GM23338 (cell line): ENCODE results near the gene PTS. TPM values are rescaled to one million over a fixed set of nuclear protein-coding genes. Genes with fewer than 3 reads are reported as not detected.

Experiments
- ATAC-seq: fragments of 200-7000 bp; cut with Tn5 transposase; 3 replicates; pipeline ENCODE4 v1.9.1; 2020
- DNase-seq: peaks from one replicate; pipeline ENCODE4 v3.0.0-alpha.2; 2015; ENCODE audit warnings: low spot score
- H2AFZ ChIP-seq: fragments of 200-600 bp; sonication (generic); 2 replicates; pipeline ENCODE4 v1.8.0; 2016; ENCODE audit warnings: antibody characterized with exemption, mild to moderate bottlenecking, moderate library complexity
- H3F3A ChIP-seq: fragments of 200-600 bp; sonication (generic); replicated peaks from 2 replicates; pipeline ENCODE4 v1.8.0; 2017; ENCODE audit warnings: antibody characterized with exemption, mixed run types, low read depth
- H3K27ac ChIP-seq: fragments of 200-600 bp; sonication (generic); 2 replicates; pipeline ENCODE4 v1.6.1; 2016; ENCODE audit warnings: low read depth
- H3K27me3 ChIP-seq: fragments of 200-600 bp; sonication (generic); 2 replicates; pipeline ENCODE4 v1.8.0; 2016; ENCODE audit warnings: mild to moderate bottlenecking, mixed run types, moderate library complexity; ENCODE audit not compliant: insufficient read depth
- H3K36me3 ChIP-seq: fragments of 200-600 bp; sonication (generic); 2 replicates; pipeline ENCODE4 v1.8.0; 2016; ENCODE audit warnings: mild to moderate bottlenecking; ENCODE audit not compliant: insufficient read depth
- H3K4me1 ChIP-seq: fragments of 200-600 bp; sonication (generic); 2 replicates; pipeline ENCODE4 v1.8.0; 2016; ENCODE audit warnings: mild to moderate bottlenecking, moderate library complexity; ENCODE audit not compliant: insufficient read depth
- H3K4me2 ChIP-seq: fragments of 200-600 bp; sonication (generic); 2 replicates; pipeline ENCODE4 v1.7.1; 2017; ENCODE audit warnings: mixed run types
- H3K4me3 ChIP-seq: fragments of 200-600 bp; sonication (generic); 2 replicates; pipeline ENCODE4 v1.6.1; 2016; ENCODE audit warnings: mixed run types
- H3K79me2 ChIP-seq: fragments of 200-600 bp; sonication (generic); replicated peaks from 2 replicates; pipeline ENCODE4 v1.8.0; 2017; ENCODE audit warnings: mild to moderate bottlenecking; ENCODE audit not compliant: insufficient read depth
- H3K9me2 ChIP-seq: fragments of 200-600 bp; sonication (generic); 2 replicates; pipeline ENCODE4 v1.8.0; 2017; ENCODE audit not compliant: insufficient read depth
- H4K20me1 ChIP-seq: fragments of 200-600 bp; sonication (generic); replicated peaks from 2 replicates; pipeline ENCODE4 v1.8.0; 2017; ENCODE audit warnings: mild to moderate bottlenecking; ENCODE audit not compliant: insufficient read depth
- H3K27ac Mint-ChIP-seq: 2 replicates; pipeline ENCODE4 v1.8.0; 2020; ENCODE audit warnings: inconsistent platforms, mild to moderate bottlenecking, moderate library complexity, mixed read lengths
- H3K27me3 Mint-ChIP-seq: 3 replicates; pipeline ENCODE4 v1.8.0; 2022; ENCODE audit warnings: low read depth, mild to moderate bottlenecking, moderate library complexity, mixed read lengths, inconsistent platforms; ENCODE audit not compliant: insufficient read depth, poor library complexity
- H3K36me3 Mint-ChIP-seq: 3 replicates; pipeline ENCODE4 v1.8.0; 2021; ENCODE audit warnings: low read depth, mild to moderate bottlenecking, inconsistent platforms, moderate library complexity, mixed read lengths
- H3K4me1 Mint-ChIP-seq: 3 replicates; pipeline ENCODE4 v1.8.0; 2020; ENCODE audit warnings: mild to moderate bottlenecking, inconsistent platforms, mixed read lengths
- H3K4me3 Mint-ChIP-seq: 3 replicates; pipeline ENCODE4 v1.8.0; 2021; ENCODE audit warnings: moderate library complexity, mild to moderate bottlenecking, inconsistent platforms, mixed read lengths
- H3K9me3 Mint-ChIP-seq: 3 replicates; pipeline ENCODE4 v1.8.0; 2020; ENCODE audit warnings: moderate library complexity, mild to moderate bottlenecking, inconsistent platforms, mixed read lengths
- CREB1 ChIP-seq: fragments of 250-450 bp; sonication (Bioruptor Pico); IDR thresholded peaks from 2 replicates; pipeline ENCODE4 v1.5.0; 2020; ENCODE audit warnings: low read depth, mild to moderate bottlenecking, moderate library complexity
- EZH2 ChIP-seq: fragments of 200-600 bp; sonication (generic); IDR thresholded peaks from one replicate; pipeline ENCODE4 v1.8.0; 2017; ENCODE audit warnings: antibody characterized with exemption, mild to moderate bottlenecking, low read depth; ENCODE audit not compliant: unreplicated experiment
- EZH2phosphoT487 ChIP-seq: fragments of 200-600 bp; sonication (generic); IDR thresholded peaks from one replicate; pipeline ENCODE4 v1.8.1; 2018; ENCODE audit warnings: antibody characterized with exemption; ENCODE audit not compliant: unreplicated experiment
- JUNB ChIP-seq: IDR thresholded peaks from one replicate; pipeline ENCODE4 v1.6.1; 2016; ENCODE audit warnings: antibody characterized with exemption; ENCODE audit not compliant: unreplicated experiment
- NANOG ChIP-seq: IDR thresholded peaks from 2 replicates; pipeline ENCODE4 v1.6.1; 2016; ENCODE audit warnings: antibody characterized with exemption, borderline replicate concordance
- POLR2AphosphoS5 ChIP-seq: IDR thresholded peaks from 2 replicates; pipeline ENCODE4 v1.6.1; 2016; ENCODE audit warnings: antibody characterized with exemption, low read depth
- STAT1 ChIP-seq: IDR thresholded peaks from one replicate; pipeline ENCODE4 v1.6.1; 2016; ENCODE audit warnings: antibody characterized with exemption; ENCODE audit not compliant: unreplicated experiment
- ZNF114 ChIP-seq: fragments of 250-450 bp; sonication (Bioruptor Pico); IDR thresholded peaks from 2 replicates; pipeline ENCODE4 v1.5.0; 2020; ENCODE audit warnings: mild to moderate bottlenecking, moderate library complexity
- ZNF331 ChIP-seq: fragments of 250-450 bp; sonication (Bioruptor Pico); IDR thresholded peaks from 2 replicates; pipeline ENCODE4 v1.5.0; 2020; ENCODE audit warnings: low read depth, mild to moderate bottlenecking, moderate library complexity
- polyA plus RNA-seq: library from polyadenylated mRNA; unstranded; fragments of >200 nt; fragmentation: Nextera tagmentation; extraction: Ambion mirVana; gene quantifications from 2 replicates; pipeline ENCODE4 v1.2.1, GENCODE V29; 2016
- total RNA-seq: library from RNA; depleted of rRNA; stranded (reverse); fragments of >200 nt; shearing (Covaris generic); gene quantifications from 2 replicates; pipeline ENCODE4 v1.2.3, GENCODE V29; 2014
- TF ChIP-seq, protein P1 (sequence below): fragments of 250-450 bp; sonication (Bioruptor Pico); IDR thresholded peaks from 2 replicates; pipeline ENCODE4 v1.5.0; 2020; ENCODE audit warnings: mild to moderate bottlenecking, moderate library complexity
- TF ChIP-seq, protein P2 (sequence below): IDR thresholded peaks from one replicate; pipeline ENCODE4 v1.6.1; 2018; ENCODE audit warnings: antibody characterized with exemption; ENCODE audit not compliant: unreplicated experiment
- TF ChIP-seq, protein P3 (sequence below): IDR thresholded peaks from 2 replicates; pipeline ENCODE4 v1.6.1; 2016; ENCODE audit warnings: antibody characterized with exemption
- TF ChIP-seq, protein P4 (sequence below), 2 experiments: fragments of 200-600 bp in 1 of 2; sonication (generic) in 1 of 2; conservative IDR thresholded peaks; 2 replicates each; pipeline versions ENCODE4 v1.5.1 to v1.6.1; 2016 to 2017; ENCODE audit warnings: antibody characterized with exemption in 2 of 2, low read depth in 2 of 2, mild to moderate bottlenecking in 2 of 2, moderate library complexity in 1 of 2

PTS gene
- total and polyA plus RNA-seq, 2 experiments from 2014 or later = 19.9 to 85.5 TPM

DNA sequence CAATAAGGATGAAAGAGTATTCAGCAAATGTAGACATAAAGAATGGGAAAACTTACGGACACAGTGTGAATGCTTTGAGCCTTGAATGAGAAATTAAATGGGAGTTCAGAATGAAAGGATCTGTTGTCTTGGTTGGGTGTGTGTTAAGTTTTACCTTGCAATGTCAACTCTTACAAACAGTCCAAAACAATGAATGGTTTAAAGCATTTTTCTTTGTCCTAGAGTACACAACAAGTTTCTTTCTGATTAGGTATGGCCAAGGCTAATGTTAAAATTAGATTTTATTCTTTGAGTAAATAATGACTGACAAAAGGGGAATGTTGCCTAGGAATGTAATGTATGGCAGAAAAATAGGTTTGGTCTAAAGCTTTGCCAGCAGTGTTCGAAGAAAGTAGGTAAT lies 2.5 kb downstream of the PTS start:
- no peak for TF ChIP-seq ZNF331 (CRISPR knock-in tag)
- TF ChIP-seq, protein P1, sequence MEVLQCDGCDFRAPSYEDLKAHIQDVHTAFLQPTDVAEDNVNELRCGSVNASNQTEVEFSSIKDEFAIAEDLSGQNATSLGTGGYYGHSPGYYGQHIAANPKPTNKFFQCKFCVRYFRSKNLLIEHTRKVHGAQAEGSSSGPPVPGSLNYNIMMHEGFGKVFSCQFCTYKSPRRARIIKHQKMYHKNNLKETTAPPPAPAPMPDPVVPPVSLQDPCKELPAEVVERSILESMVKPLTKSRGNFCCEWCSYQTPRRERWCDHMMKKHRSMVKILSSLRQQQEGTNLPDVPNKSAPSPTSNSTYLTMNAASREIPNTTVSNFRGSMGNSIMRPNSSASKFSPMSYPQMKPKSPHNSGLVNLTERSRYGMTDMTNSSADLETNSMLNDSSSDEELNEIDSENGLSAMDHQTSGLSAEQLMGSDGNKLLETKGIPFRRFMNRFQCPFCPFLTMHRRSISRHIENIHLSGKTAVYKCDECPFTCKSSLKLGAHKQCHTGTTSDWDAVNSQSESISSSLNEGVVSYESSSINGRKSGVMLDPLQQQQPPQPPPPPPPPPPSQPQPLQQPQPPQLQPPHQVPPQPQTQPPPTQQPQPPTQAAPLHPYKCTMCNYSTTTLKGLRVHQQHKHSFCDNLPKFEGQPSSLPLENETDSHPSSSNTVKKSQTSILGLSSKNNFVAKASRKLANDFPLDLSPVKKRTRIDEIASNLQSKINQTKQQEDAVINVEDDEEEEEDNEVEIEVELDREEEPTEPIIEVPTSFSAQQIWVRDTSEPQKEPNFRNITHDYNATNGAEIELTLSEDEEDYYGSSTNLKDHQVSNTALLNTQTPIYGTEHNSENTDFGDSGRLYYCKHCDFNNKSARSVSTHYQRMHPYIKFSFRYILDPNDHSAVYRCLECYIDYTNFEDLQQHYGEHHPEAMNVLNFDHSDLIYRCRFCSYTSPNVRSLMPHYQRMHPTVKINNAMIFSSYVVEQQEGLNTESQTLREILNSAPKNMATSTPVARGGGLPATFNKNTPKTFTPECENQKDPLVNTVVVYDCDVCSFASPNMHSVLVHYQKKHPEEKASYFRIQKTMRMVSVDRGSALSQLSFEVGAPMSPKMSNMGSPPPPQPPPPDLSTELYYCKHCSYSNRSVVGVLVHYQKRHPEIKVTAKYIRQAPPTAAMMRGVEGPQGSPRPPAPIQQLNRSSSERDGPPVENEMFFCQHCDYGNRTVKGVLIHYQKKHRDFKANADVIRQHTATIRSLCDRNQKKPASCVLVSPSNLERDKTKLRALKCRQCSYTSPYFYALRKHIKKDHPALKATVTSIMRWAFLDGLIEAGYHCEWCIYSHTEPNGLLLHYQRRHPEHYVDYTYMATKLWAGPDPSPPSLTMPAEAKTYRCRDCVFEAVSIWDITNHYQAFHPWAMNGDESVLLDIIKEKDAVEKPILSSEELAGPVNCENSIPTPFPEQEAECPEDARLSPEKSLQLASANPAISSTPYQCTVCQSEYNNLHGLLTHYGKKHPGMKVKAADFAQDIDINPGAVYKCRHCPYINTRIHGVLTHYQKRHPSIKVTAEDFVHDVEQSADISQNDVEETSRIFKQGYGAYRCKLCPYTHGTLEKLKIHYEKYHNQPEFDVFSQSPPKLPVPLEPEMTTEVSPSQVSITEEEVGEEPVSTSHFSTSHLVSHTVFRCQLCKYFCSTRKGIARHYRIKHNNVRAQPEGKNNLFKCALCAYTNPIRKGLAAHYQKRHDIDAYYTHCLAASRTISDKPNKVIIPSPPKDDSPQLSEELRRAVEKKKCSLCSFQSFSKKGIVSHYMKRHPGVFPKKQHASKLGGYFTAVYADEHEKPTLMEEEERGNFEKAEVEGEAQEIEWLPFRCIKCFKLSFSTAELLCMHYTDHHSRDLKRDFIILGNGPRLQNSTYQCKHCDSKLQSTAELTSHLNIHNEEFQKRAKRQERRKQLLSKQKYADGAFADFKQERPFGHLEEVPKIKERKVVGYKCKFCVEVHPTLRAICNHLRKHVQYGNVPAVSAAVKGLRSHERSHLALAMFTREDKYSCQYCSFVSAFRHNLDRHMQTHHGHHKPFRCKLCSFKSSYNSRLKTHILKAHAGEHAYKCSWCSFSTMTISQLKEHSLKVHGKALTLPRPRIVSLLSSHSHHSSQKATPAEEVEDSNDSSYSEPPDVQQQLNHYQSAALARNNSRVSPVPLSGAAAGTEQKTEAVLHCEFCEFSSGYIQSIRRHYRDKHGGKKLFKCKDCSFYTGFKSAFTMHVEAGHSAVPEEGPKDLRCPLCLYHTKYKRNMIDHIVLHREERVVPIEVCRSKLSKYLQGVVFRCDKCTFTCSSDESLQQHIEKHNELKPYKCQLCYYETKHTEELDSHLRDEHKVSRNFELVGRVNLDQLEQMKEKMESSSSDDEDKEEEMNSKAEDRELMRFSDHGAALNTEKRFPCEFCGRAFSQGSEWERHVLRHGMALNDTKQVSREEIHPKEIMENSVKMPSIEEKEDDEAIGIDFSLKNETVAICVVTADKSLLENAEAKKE = no peak
- TF ChIP-seq ZNF114 (CRISPR knock-in tag) = no peak
- TF ChIP-seq NANOG = no peak
- no peak for TF ChIP-seq JUNB
- no peak for TF ChIP-seq CREB1 (CRISPR knock-in tag)
- TF ChIP-seq, protein P2, sequence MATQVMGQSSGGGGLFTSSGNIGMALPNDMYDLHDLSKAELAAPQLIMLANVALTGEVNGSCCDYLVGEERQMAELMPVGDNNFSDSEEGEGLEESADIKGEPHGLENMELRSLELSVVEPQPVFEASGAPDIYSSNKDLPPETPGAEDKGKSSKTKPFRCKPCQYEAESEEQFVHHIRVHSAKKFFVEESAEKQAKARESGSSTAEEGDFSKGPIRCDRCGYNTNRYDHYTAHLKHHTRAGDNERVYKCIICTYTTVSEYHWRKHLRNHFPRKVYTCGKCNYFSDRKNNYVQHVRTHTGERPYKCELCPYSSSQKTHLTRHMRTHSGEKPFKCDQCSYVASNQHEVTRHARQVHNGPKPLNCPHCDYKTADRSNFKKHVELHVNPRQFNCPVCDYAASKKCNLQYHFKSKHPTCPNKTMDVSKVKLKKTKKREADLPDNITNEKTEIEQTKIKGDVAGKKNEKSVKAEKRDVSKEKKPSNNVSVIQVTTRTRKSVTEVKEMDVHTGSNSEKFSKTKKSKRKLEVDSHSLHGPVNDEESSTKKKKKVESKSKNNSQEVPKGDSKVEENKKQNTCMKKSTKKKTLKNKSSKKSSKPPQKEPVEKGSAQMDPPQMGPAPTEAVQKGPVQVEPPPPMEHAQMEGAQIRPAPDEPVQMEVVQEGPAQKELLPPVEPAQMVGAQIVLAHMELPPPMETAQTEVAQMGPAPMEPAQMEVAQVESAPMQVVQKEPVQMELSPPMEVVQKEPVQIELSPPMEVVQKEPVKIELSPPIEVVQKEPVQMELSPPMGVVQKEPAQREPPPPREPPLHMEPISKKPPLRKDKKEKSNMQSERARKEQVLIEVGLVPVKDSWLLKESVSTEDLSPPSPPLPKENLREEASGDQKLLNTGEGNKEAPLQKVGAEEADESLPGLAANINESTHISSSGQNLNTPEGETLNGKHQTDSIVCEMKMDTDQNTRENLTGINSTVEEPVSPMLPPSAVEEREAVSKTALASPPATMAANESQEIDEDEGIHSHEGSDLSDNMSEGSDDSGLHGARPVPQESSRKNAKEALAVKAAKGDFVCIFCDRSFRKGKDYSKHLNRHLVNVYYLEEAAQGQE = no peak
- TF ChIP-seq STAT1 = no peak
- TF ChIP-seq EZH2 = no peak
- TF ChIP-seq, protein P3, sequence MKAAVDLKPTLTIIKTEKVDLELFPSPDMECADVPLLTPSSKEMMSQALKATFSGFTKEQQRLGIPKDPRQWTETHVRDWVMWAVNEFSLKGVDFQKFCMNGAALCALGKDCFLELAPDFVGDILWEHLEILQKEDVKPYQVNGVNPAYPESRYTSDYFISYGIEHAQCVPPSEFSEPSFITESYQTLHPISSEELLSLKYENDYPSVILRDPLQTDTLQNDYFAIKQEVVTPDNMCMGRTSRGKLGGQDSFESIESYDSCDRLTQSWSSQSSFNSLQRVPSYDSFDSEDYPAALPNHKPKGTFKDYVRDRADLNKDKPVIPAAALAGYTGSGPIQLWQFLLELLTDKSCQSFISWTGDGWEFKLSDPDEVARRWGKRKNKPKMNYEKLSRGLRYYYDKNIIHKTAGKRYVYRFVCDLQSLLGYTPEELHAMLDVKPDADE = no peak
- TF ChIP-seq EZH2phosphoT487 = no peak
- TF ChIP-seq, protein P4, sequence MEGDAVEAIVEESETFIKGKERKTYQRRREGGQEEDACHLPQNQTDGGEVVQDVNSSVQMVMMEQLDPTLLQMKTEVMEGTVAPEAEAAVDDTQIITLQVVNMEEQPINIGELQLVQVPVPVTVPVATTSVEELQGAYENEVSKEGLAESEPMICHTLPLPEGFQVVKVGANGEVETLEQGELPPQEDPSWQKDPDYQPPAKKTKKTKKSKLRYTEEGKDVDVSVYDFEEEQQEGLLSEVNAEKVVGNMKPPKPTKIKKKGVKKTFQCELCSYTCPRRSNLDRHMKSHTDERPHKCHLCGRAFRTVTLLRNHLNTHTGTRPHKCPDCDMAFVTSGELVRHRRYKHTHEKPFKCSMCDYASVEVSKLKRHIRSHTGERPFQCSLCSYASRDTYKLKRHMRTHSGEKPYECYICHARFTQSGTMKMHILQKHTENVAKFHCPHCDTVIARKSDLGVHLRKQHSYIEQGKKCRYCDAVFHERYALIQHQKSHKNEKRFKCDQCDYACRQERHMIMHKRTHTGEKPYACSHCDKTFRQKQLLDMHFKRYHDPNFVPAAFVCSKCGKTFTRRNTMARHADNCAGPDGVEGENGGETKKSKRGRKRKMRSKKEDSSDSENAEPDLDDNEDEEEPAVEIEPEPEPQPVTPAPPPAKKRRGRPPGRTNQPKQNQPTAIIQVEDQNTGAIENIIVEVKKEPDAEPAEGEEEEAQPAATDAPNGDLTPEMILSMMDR (conservative IDR thresholded peaks at IDR 0.05; ENCODE audit: low read depth in 2 of 2) = no peak
- no peak for TF ChIP-seq POLR2AphosphoS5
- peaks cover 5% of the 10 kb centered on the region; the same call in 1 of the 2 replicates for H4K20me1 ChIP-seq
- H3K4me2 ChIP-seq = no peak overlapping the region
- H3K27ac ChIP-seq = no peak overlapping the region
- no peak for ATAC-seq
- no peaks in the 10 kb centered on the region for H3F3A ChIP-seq
- peaks cover 15% of the 10 kb centered on the region; the same call in 2 of the 3 replicates for H3K36me3 Mint-ChIP-seq
- peaks cover 15% of the 10 kb centered on the region; the same call in 1 of the 2 replicates for H3K36me3 ChIP-seq
- H3K27me3 Mint-ChIP-seq = peaks cover 8% of the 10 kb centered on the region
- no peak overlapping the region for H3K27ac Mint-ChIP-seq
- no peaks in the 10 kb centered on the region for H3K9me2 ChIP-seq
- no peak overlapping the region for H3K4me3 Mint-ChIP-seq
- H3K4me1 Mint-ChIP-seq = peaks cover 12% of the 10 kb centered on the region
- no peaks in the 10 kb centered on the region for H3K9me3 Mint-ChIP-seq
- peaks cover 7% of the 10 kb centered on the region for H3K4me1 ChIP-seq
- no peak overlapping the region for H2AFZ ChIP-seq
- no peaks in the 10 kb centered on the region for H3K27me3 ChIP-seq
- H3K4me3 ChIP-seq = no peak overlapping the region
- H3K79me2 ChIP-seq = peaks cover 35% of the 10 kb centered on the region
- DNase-seq = no peak
